B cell (primary cell): ENCODE results near the gene TNFRSF25. TPM values are rescaled to one million over a fixed set of nuclear protein-coding genes. Genes with fewer than 3 reads are reported as not detected.

Experiments used
- ATAC-seq: fragments of 200-7000 bp; cut with Tn5 transposase; one replicate; pipeline ENCODE4 v1.10.0; 2021; ENCODE audit warnings: low read depth, mild to moderate bottlenecking, moderate number of reproducible peaks, moderate library complexity
- CTCF ChIA-PET: fragments of 350-600 bp; sonication (Branson Sonifier 250); formaldehyde crosslinking; loops from one replicate; lab custom pipeline; 2021; ENCODE audit warnings: antibody characterized with exemption, inconsistent platforms; lab: Charles Lee
- POLR2A ChIA-PET: fragments of 350-600 bp; sonication (Branson Sonifier 250); formaldehyde crosslinking; loops from one replicate; lab custom pipeline; 2021; ENCODE audit warnings: antibody characterized with exemption; lab: Charles Lee
- DNase-seq: peaks from one replicate; pipeline ENCODE4 v3.0.0; 2013
- H2AFZ ChIP-seq: 2 replicates; pipeline ENCODE4 v1.6.1; 2012; ENCODE audit warnings: mild to moderate bottlenecking, low read depth, low read length; ENCODE audit not compliant: insufficient read depth, poor library complexity, severe bottlenecking
- H3K27ac ChIP-seq, 2 donors: 1 replicate in 1 of 2; 2 replicates in 1 of 2; pipeline ENCODE4 v1.5.1; 2012 to 2013; ENCODE audit warnings: low read length in 2 of 2, mild to moderate bottlenecking in 2 of 2, moderate library complexity in 1 of 2
- H3K27me3 ChIP-seq, 4 experiments: fragments of 200-600 bp in 1 of 4; sonication (generic) in 1 of 4; replicated peaks in 1 of 4; 1 replicate in 2 of 4; 2 replicates in 2 of 4; pipeline versions ENCODE4 v1.6.1 to v1.7.0; 2013 to 2016; ENCODE audit warnings: low read length in 3 of 4, mild to moderate bottlenecking in 2 of 4, mixed read lengths in 1 of 4, moderate library complexity in 1 of 4; ENCODE audit not compliant: insufficient read depth in 4 of 4, control insufficient read depth in 3 of 4; ENCODE audit errors: control extremely low read depth in 1 of 4
- H3K36me3 ChIP-seq, 2 experiments: replicated peaks in 1 of 2; 1 replicate in 1 of 2; 2 replicates in 1 of 2; pipeline versions ENCODE4 v1.6.1 to v1.7.1; 2013; ENCODE audit warnings: low read length in 1 of 2; ENCODE audit not compliant: insufficient read depth in 2 of 2, control insufficient read depth in 1 of 2; ENCODE audit errors: control extremely low read depth in 1 of 2, extremely low read depth in 1 of 2
- H3K4me1 ChIP-seq, 2 donors: fragments of 200-600 bp in 1 of 2; sonication (generic) in 1 of 2; 1 replicate in 1 of 2; 2 replicates in 1 of 2; pipeline versions ENCODE4 v1.5.1 to v1.6.1; 2013 to 2017; ENCODE audit warnings: low read length in 2 of 2; ENCODE audit not compliant: control insufficient read depth in 2 of 2, insufficient read depth in 2 of 2
- H3K4me2 ChIP-seq: replicated peaks from 2 replicates; pipeline ENCODE3; 2012; ENCODE audit warnings: mild to moderate bottlenecking, low read depth, low read length; ENCODE audit not compliant: poor library complexity, severe bottlenecking
- H3K4me3 ChIP-seq, 5 experiments: fragments of 200-600 bp in 1 of 5; sonication (generic) in 1 of 5; 1 replicate in 3 of 5; 2 replicates in 2 of 5; pipeline versions ENCODE4 v1.5.1 to v1.7.0; 2011 to 2016; ENCODE audit warnings: low read length in 4 of 5, mild to moderate bottlenecking in 4 of 5, low read depth in 2 of 5, control low read depth in 1 of 5, moderate library complexity in 1 of 5; ENCODE audit not compliant: insufficient read depth in 1 of 5; ENCODE audit errors: control extremely low read depth in 1 of 5, extremely low read depth in 1 of 5
- H3K79me2 ChIP-seq: fragments of 200-600 bp; sonication (generic); one replicate; pipeline ENCODE4 v1.6.0; 2016; ENCODE audit warnings: low read length; ENCODE audit not compliant: control insufficient read depth, insufficient read depth
- H3K9ac ChIP-seq: fragments of 200-600 bp; sonication (generic); 2 replicates; pipeline ENCODE4 v1.6.1; 2017; ENCODE audit warnings: mild to moderate bottlenecking, low read length, moderate library complexity
- H3K9me3 ChIP-seq, 3 donors: one replicate each; pipeline versions ENCODE4 v1.6.1 to v1.7.1; 2013; ENCODE audit warnings: low read length in 2 of 3; ENCODE audit not compliant: control insufficient read depth in 2 of 3, insufficient read depth in 1 of 3; ENCODE audit errors: control extremely low read depth in 1 of 3
- H4K20me1 ChIP-seq: 2 replicates; pipeline ENCODE4 v1.6.0; 2012; ENCODE audit warnings: mild to moderate bottlenecking, low read length; ENCODE audit not compliant: insufficient read depth, control insufficient read depth, poor library complexity, severe bottlenecking
- H3K27ac Mint-ChIP-seq: one replicate; pipeline ENCODE4 v1.8.0; 2021; ENCODE audit warnings: mixed read lengths
- H3K27me3 Mint-ChIP-seq: one replicate; pipeline ENCODE4 v1.8.0; 2021; ENCODE audit warnings: mixed read lengths
- H3K4me1 Mint-ChIP-seq: one replicate; pipeline ENCODE4 v1.8.0; 2021; ENCODE audit warnings: mixed read lengths
- H3K4me3 Mint-ChIP-seq: one replicate; pipeline ENCODE4 v1.8.0; 2021; ENCODE audit warnings: mixed read lengths
- H3K9me3 Mint-ChIP-seq: one replicate; pipeline ENCODE4 v1.8.0; 2022; ENCODE audit warnings: mixed read lengths; ENCODE audit not compliant: insufficient read depth
- CTCF ChIP-seq: fragments of 200-600 bp; IDR thresholded peaks from one replicate; pipeline ENCODE4 v1.8.0; 2022; ENCODE audit warnings: antibody characterized with exemption, mild to moderate bottlenecking
- EZH2 ChIP-seq: IDR thresholded peaks from 2 replicates; pipeline ENCODE4 v1.6.1; 2012; ENCODE audit warnings: borderline replicate concordance, low read depth, mild to moderate bottlenecking, moderate library complexity, low read length; ENCODE audit not compliant: insufficient read depth, poor library complexity, severe bottlenecking
- WGBS: methylation state at CpG from one replicate; pipeline ENCODE4 v1.1.5; 2013; ENCODE audit warnings: missing lambda C conversion rate; ENCODE audit not compliant: insufficient coverage; 5-methylcytosine and 5-hydroxymethylcytosine counted together
- intact Hi-C: fragments of 100-400 bp; cut with micrococcal nuclease; formaldehyde crosslinking; loops from one replicate; pipeline ENCODE4 v1.10.0; 2022
- polyA plus RNA-seq: library from polyadenylated mRNA; depleted of rRNA; stranded (reverse); fragments of >200 nt; gene quantifications from 2 replicates; pipeline ENCODE4 v1.2.3, GENCODE V29; 2012
- total RNA-seq, 2 donors: library from RNA; stranded (reverse); fragments of 120-200 nt in 1 of 2; gene quantifications; 1 replicate in 1 of 2; 2 replicates in 1 of 2; pipeline versions ENCODE4 v1.2.3 to v1.2.4, GENCODE V29; 2013 to 2022

Gene TNFRSF25
- total and polyA plus RNA-seq, 2 donors (not counting 1 experiment from before 2014, with no cell fraction given), result 2.6 to 7.1 TPM

DNA sequence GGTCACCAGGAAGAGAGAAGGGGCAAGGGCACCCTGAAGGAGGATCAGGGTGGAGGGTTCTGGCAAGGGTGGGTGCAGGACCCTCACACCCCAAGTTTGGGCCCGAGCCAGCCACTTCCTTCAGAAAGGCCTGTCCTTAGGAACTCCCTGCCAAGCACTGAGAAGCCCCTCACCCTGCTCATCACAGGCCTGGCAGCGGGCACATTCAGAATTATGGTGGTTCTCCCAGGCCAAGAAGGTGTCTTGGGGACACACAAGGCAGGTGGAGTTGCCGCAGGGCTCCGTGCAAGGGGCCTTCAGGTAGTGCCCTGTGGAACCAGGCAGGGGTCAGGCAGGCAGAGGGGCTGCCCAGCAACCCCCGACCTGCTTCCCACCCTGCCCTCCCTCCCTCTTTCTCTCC lies 1.1 kb downstream of the TNFRSF25 start:
- Mint-ChIP-seq H3K9me3 (no peaks in the 10 kb centered on the region), H3K4me3 (no peak overlapping the region), H3K27ac (no peak overlapping the region), H3K4me1 (peaks cover 16% of the 10 kb centered on the region), H3K27me3 (peaks cover 29% of the 10 kb centered on the region)
- Histone ChIP-seq H3K9me3 (no peaks in the 10 kb centered on the region), H3K4me3 (no peak overlapping the region), H3K27ac (no peak overlapping the region), H3K36me3 (no peaks in the 10 kb centered on the region), H4K20me1 (no peaks in the 10 kb centered on the region), H3K4me2 (no peak overlapping the region), H2AFZ (no peak overlapping the region), H3K79me2 (no peaks in the 10 kb centered on the region), H3K4me1 (peaks cover 12 to 22% of the 10 kb centered on the region in 2 donors), H3K9ac (no peak overlapping the region), H3K27me3 (peaks cover 0 to 39% (median 16%) of the 10 kb centered on the region in 4 experiments)
- ChIA-PET POLR2A (no interaction called here), CTCF (no interaction called here)
- TF ChIP-seq EZH2 (no peak), CTCF (no peak)
- DNase-seq (no peak), ATAC-seq (no peak)
- intact Hi-C loops, result no loop called here
- 83% methylated on average over 5 of the region's 5 CpGs for WGBS

DNA sequence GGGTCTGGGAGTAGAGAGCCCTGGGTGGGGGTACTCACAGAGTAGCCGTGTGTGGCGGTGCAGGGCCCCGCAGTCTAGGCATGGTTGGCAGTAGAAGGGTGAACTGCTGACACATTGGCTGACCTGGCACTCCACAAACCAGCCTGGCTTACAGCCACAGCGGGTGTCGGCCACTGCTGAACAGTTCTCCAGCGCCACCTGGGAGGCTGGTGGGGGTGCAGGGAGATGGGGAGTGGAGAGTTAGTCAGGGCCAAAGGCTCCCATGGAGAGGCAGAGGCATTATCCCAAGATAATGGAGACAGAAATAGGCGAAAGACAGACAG lies 1.5 kb downstream of the TNFRSF25 start:
- Histone ChIP-seq H4K20me1 (no peaks in the 10 kb centered on the region), H3K27me3 (peaks cover 0 to 43% (median 19%) of the 10 kb centered on the region in 4 experiments), H3K4me2 (no peak overlapping the region), H3K27ac (no peak overlapping the region), H3K4me1 (peaks cover 16 to 25% of the 10 kb centered on the region in 2 donors), H2AFZ (no peak overlapping the region), H3K9ac (no peak overlapping the region), H3K9me3 (no peaks in the 10 kb centered on the region), H3K36me3 (no peaks in the 10 kb centered on the region), H3K79me2 (no peaks in the 10 kb centered on the region), H3K4me3 (no peak overlapping the region)
- intact Hi-C loops, result no loop called here
- Mint-ChIP-seq H3K4me1 (peaks cover 20% of the 10 kb centered on the region), H3K9me3 (no peaks in the 10 kb centered on the region), H3K27ac (no peak overlapping the region), H3K4me3 (no peak overlapping the region), H3K27me3 (peaks cover 31% of the 10 kb centered on the region)
- POLR2A ChIA-PET, result no interaction called here
- TF ChIP-seq EZH2 (no peak), CTCF (no peak)
- CTCF ChIA-PET, result interaction anchor here (1.3 kb wide), 1 partner anchor 22 kb away, joined by 3 read pairs; no protein-coding TSS in a partner anchor
- ATAC-seq (no peak), DNase-seq (no peak)
- 94% methylated on average over 7 of the region's 7 CpGs for WGBS
